KMS-11 (cell line): ENCODE data around the gene ADIPOR2.

Experiments
- H2AFZ ChIP-seq: fragments of 200-600 bp; sonication (generic); 2 replicates; pipeline ENCODE4 v1.6.1; 2016; ENCODE audit warnings: antibody characterized with exemption, mixed run types, low read depth
- H3K27ac ChIP-seq: fragments of 200-600 bp; sonication (generic); 2 replicates; pipeline ENCODE4 v1.6.1; 2016; ENCODE audit warnings: mild to moderate bottlenecking, mixed run types
- H3K27me3 ChIP-seq: fragments of 200-600 bp; sonication (generic); 2 replicates; pipeline ENCODE4 v1.6.1; 2017; ENCODE audit warnings: mild to moderate bottlenecking, low read depth, mixed run types, moderate library complexity; ENCODE audit not compliant: insufficient read depth
- H3K36me3 ChIP-seq: fragments of 200-600 bp; sonication (generic); 2 replicates; pipeline ENCODE4 v1.6.1; 2017; ENCODE audit warnings: mild to moderate bottlenecking, mixed run types; ENCODE audit not compliant: insufficient read depth
- H3K4me1 ChIP-seq: fragments of 200-600 bp; sonication (generic); 2 replicates; pipeline ENCODE4 v1.6.1; 2016; ENCODE audit warnings: mild to moderate bottlenecking, low read depth, mixed run types; ENCODE audit not compliant: poor library complexity, severe bottlenecking
- H3K4me2 ChIP-seq: fragments of 200-600 bp; sonication (generic); 2 replicates; pipeline ENCODE4 v1.7.0; 2016; ENCODE audit warnings: mild to moderate bottlenecking, mixed run types
- H3K4me3 ChIP-seq: fragments of 200-600 bp; sonication (generic); IDR thresholded peaks from 2 replicates; pipeline ENCODE4 v1.6.1; 2017; ENCODE audit warnings: low read depth, low read length, mixed read lengths; ENCODE audit not compliant: insufficient read depth
- H3K79me2 ChIP-seq: fragments of 200-600 bp; sonication (generic); 2 replicates; pipeline ENCODE4 v1.6.1; 2016; ENCODE audit warnings: low read depth, mixed run types; ENCODE audit not compliant: insufficient read depth
- H3K9ac ChIP-seq: fragments of 200-600 bp; sonication (generic); 2 replicates; pipeline ENCODE4 v1.6.1; 2016; ENCODE audit warnings: mild to moderate bottlenecking, mixed run types
- H4K20me1 ChIP-seq: fragments of 200-600 bp; sonication (generic); 2 replicates; pipeline ENCODE4 v1.6.1; 2016; ENCODE audit warnings: mild to moderate bottlenecking, mixed run types; ENCODE audit not compliant: insufficient read depth
- CTCF ChIP-seq: fragments of 200-600 bp; sonication (generic); conservative IDR thresholded peaks from 2 replicates; pipeline ENCODE4 v1.6.1; 2017; ENCODE audit warnings: low read depth, mild to moderate bottlenecking, antibody characterized with exemption, low read length, moderate library complexity, mixed read lengths

ADIPOR2 gene

GRCh38 chr12:1690578-1691122 is at the start of gene ADIPOR2:
ADIPOR2 (plus strand) TSS chr12:1691070; CDS start chr12:1754344, 63,274 bp downstream.
- H3K27me3 ChIP-seq, result no peaks in the 10 kb centered on the region
- H3K9ac ChIP-seq, result peak within 1 kb of the TSS; percentile 80
- peak within 1 kb of the TSS; percentile 76 for H3K4me2 ChIP-seq
- peaks cover 23% of the 10 kb centered on the region for H3K4me1 ChIP-seq
- H2AFZ ChIP-seq, result peak within 1 kb of the TSS; percentile 99
- peak within 1 kb of the TSS; percentile 90 for H3K27ac ChIP-seq
- H3K4me3 ChIP-seq, result no peak within 1 kb of the TSS
- H3K79me2 ChIP-seq, result peaks cover 37% of the 10 kb centered on the region
- H4K20me1 ChIP-seq, result no peaks in the 10 kb centered on the region
- H3K36me3 ChIP-seq, result no peaks in the 10 kb centered on the region
- no peak for TF ChIP-seq CTCF

- peaks cover 9% of the 10 kb centered on the region for H3K4me1 ChIP-seq
- H3K4me3 ChIP-seq, result no peak overlapping the region
- no peak overlapping the region for H3K4me2 ChIP-seq
- no peak overlapping the region for H3K27ac ChIP-seq
- no peaks in the 10 kb centered on the region for H3K27me3 ChIP-seq
- no peaks in the 10 kb centered on the region; the same call in 1 of the 2 replicates for H3K36me3 ChIP-seq
- H3K9ac ChIP-seq, result no peak overlapping the region
- no peak for TF ChIP-seq CTCF
- H3K79me2 ChIP-seq, result no peaks in the 10 kb centered on the region; the same call in 1 of the 2 replicates
- no peak overlapping the region for H2AFZ ChIP-seq
- no peaks in the 10 kb centered on the region for H4K20me1 ChIP-seq
Measured at GRCh38 chr12:1642513-1642912, 48.4 kb upstream of the ADIPOR2 start.

- Histone ChIP-seq H3K4me3 (no peak overlapping the region), H3K79me2 (no peaks in the 10 kb centered on the region; the same call in 1 of the 2 replicates), H2AFZ (no peak overlapping the region), H4K20me1 (no peaks in the 10 kb centered on the region), H3K36me3 (no peaks in the 10 kb centered on the region; the same call in 1 of the 2 replicates), H3K9ac (no peak overlapping the region), H3K4me1 (peaks cover 9% of the 10 kb centered on the region), H3K27ac (no peak overlapping the region), H3K27me3 (no peaks in the 10 kb centered on the region), H3K4me2 (no peak overlapping the region)
- no peak for TF ChIP-seq CTCF
Measured at GRCh38 chr12:1643043-1643442, 47.8 kb upstream of the ADIPOR2 start.

- no peak overlapping the region for H3K9ac ChIP-seq
- H3K27ac ChIP-seq, result peak overlapping the region; percentile 22; the same call in 1 of the 2 replicates
- H3K36me3 ChIP-seq, result no peaks in the 10 kb centered on the region; the same call in 1 of the 2 replicates
- no peaks in the 10 kb centered on the region for H4K20me1 ChIP-seq
- no peak for TF ChIP-seq CTCF
- no peak overlapping the region for H2AFZ ChIP-seq
- peaks cover 9% of the 10 kb centered on the region for H3K4me1 ChIP-seq
- no peaks in the 10 kb centered on the region for H3K27me3 ChIP-seq
- H3K4me3 ChIP-seq, result no peak overlapping the region
- no peak overlapping the region; the same call in 1 of the 2 replicates for H3K4me2 ChIP-seq
- H3K79me2 ChIP-seq, result no peaks in the 10 kb centered on the region; the same call in 1 of the 2 replicates
Measured at GRCh38 chr12:1643905-1644533, 46.9 kb upstream of the ADIPOR2 start.
